DND-41 (cell line): ENCODE results near the gene SLC9A4.
"Not testable (repeated sequence)": the region's sequence is repeated elsewhere in the genome, so short reads cannot be mapped to it uniquely, and the experiment has no call there.

Source experiments
- ATAC-seq: fragments of 200-7000 bp; cut with Tn5 transposase; 3 replicates; pipeline ENCODE4 v1.9.1; 2021; ENCODE audit warnings: low read depth; ENCODE audit not compliant: insufficient read depth
- DNase-seq: peaks from one replicate; pipeline ENCODE4 v3.0.0-alpha.2; 2020
- H2AFZ ChIP-seq: 2 replicates; pipeline ENCODE4 v1.6.0; 2012; ENCODE audit warnings: low read depth, low read length
- H3K27ac ChIP-seq: 2 replicates; pipeline ENCODE4 v1.5.1; 2012; ENCODE audit warnings: low read length, inconsistent platforms
- H3K27me3 ChIP-seq: fragments of 200-600 bp; sonication (generic); 2 replicates; pipeline ENCODE4 v1.6.0; 2012; ENCODE audit warnings: low read length, mild to moderate bottlenecking, inconsistent platforms; ENCODE audit not compliant: insufficient read depth, poor library complexity
- H3K36me3 ChIP-seq: 2 replicates; pipeline ENCODE4 v1.5.1; 2012; ENCODE audit warnings: low read length, inconsistent platforms; ENCODE audit not compliant: insufficient read depth
- H3K4me1 ChIP-seq: 2 replicates; pipeline ENCODE4 v1.5.1; 2012; ENCODE audit warnings: mild to moderate bottlenecking, low read length; ENCODE audit not compliant: insufficient read depth
- H3K4me2 ChIP-seq: 2 replicates; pipeline ENCODE4 v1.6.0; 2012; ENCODE audit warnings: mild to moderate bottlenecking, moderate library complexity, low read length, inconsistent platforms; ENCODE audit not compliant: insufficient read depth
- H3K4me3 ChIP-seq, 2 experiments: fragments of 200-600 bp in 1 of 2; shearing (Covaris generic) in 1 of 2; 2 replicates each; pipeline ENCODE4 v1.5.1; 2012 to 2016; ENCODE audit warnings: inconsistent platforms in 2 of 2, low read length in 2 of 2, mild to moderate bottlenecking in 2 of 2, low read depth in 1 of 2, moderate library complexity in 1 of 2
- H3K79me2 ChIP-seq: 2 replicates; pipeline ENCODE4 v1.6.0; 2012; ENCODE audit warnings: low read length, inconsistent platforms; ENCODE audit not compliant: insufficient read depth
- H3K9ac ChIP-seq: 2 replicates; pipeline ENCODE4 v1.6.0; 2012; ENCODE audit warnings: low read depth, mild to moderate bottlenecking, inconsistent platforms, low read length, moderate library complexity
- H3K9me3 ChIP-seq: 2 replicates; pipeline ENCODE4 v1.5.1; 2012; ENCODE audit warnings: low read length, moderate library complexity, mild to moderate bottlenecking, inconsistent platforms; ENCODE audit not compliant: insufficient read depth, severe bottlenecking
- H4K20me1 ChIP-seq: 2 replicates; pipeline ENCODE4 v1.6.0; 2012; ENCODE audit warnings: low read length; ENCODE audit not compliant: insufficient read depth
- EZH2 ChIP-seq: IDR thresholded peaks from 3 replicates; pipeline ENCODE4 v1.6.1; 2012; ENCODE audit warnings: borderline replicate concordance, low read depth, mild to moderate bottlenecking, moderate library complexity, low read length, inconsistent platforms; ENCODE audit not compliant: severe bottlenecking
- TF ChIP-seq, protein P1 (sequence below): IDR thresholded peaks from 2 replicates; pipeline ENCODE4 v1.5.1; 2012; ENCODE audit warnings: borderline replicate concordance, low read length, moderate library complexity, mild to moderate bottlenecking; ENCODE audit not compliant: poor library complexity, severe bottlenecking; ENCODE audit errors: extremely low read depth

SLC9A4 gene

DNA sequence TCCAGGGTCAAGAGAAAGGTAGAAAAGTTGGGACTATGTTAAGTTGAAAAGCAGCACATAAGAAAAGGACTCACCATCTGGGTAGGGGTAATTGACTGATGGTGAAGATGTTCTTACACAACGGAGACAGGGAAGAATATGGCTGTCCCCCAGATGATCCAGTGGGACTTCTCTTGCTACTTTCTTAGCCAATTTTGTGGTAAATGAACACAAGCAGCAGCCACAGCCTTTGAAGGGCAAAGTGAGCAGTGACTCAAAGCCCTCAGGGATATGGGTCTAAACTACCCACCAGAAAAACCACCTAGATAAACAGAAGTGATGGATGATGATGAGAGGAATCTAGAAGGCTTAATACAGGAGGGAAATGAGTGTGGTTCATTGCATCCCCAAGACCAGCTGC is 80.6 kb downstream of the SLC9A4 start:
- ATAC-seq (no peak), DNase-seq (no peak)
- Histone ChIP-seq H3K4me3 (no peak overlapping the region), H3K4me2 (no peak overlapping the region), H3K27ac (no peak overlapping the region), H3K36me3 (no peaks in the 10 kb centered on the region), H3K27me3 (no peaks in the 10 kb centered on the region), H3K79me2 (no peaks in the 10 kb centered on the region), H3K4me1 (no peaks in the 10 kb centered on the region), H4K20me1 (no peaks in the 10 kb centered on the region), H3K9ac (no peak overlapping the region), H3K9me3 (peaks cover 3% of the 10 kb centered on the region), H2AFZ (no peak overlapping the region)
- TF ChIP-seq, protein P1, sequence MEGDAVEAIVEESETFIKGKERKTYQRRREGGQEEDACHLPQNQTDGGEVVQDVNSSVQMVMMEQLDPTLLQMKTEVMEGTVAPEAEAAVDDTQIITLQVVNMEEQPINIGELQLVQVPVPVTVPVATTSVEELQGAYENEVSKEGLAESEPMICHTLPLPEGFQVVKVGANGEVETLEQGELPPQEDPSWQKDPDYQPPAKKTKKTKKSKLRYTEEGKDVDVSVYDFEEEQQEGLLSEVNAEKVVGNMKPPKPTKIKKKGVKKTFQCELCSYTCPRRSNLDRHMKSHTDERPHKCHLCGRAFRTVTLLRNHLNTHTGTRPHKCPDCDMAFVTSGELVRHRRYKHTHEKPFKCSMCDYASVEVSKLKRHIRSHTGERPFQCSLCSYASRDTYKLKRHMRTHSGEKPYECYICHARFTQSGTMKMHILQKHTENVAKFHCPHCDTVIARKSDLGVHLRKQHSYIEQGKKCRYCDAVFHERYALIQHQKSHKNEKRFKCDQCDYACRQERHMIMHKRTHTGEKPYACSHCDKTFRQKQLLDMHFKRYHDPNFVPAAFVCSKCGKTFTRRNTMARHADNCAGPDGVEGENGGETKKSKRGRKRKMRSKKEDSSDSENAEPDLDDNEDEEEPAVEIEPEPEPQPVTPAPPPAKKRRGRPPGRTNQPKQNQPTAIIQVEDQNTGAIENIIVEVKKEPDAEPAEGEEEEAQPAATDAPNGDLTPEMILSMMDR: no peak
- no peak for TF ChIP-seq EZH2

DNA sequence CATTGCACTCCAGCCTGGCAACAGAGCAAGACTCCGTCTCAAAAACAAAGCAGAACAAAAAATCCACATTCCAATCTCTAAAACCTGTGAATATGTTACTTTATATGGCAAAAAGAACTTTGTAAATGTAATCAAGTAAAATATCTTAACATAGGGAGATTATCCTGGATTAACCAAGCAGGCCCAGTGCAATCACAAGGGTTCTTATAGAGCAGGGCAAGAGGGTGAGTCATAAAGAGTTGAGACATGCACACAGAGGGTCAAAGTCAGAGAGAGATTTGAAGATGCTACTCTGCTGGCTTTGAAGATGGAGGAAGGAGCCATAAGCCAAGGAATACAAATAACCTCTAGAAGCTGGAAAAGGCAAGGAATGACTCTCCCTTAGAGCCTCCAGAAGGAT is 85.4 kb downstream of the SLC9A4 start:
- Histone ChIP-seq H3K79me2 (no peaks in the 10 kb centered on the region), H3K9me3 (no peaks in the 10 kb centered on the region), H3K27me3 (no peaks in the 10 kb centered on the region), H3K36me3 (no peaks in the 10 kb centered on the region), H3K4me2 (no peak overlapping the region), H4K20me1 (no peaks in the 10 kb centered on the region), H3K4me3 (no peak overlapping the region), H3K27ac (no peak overlapping the region), H3K9ac (no peak overlapping the region), H2AFZ (no peak overlapping the region), H3K4me1 (no peaks in the 10 kb centered on the region)
- DNase-seq (no peak), ATAC-seq (no peak)
- TF ChIP-seq, protein P1: no peak
- no peak for TF ChIP-seq EZH2

DNA sequence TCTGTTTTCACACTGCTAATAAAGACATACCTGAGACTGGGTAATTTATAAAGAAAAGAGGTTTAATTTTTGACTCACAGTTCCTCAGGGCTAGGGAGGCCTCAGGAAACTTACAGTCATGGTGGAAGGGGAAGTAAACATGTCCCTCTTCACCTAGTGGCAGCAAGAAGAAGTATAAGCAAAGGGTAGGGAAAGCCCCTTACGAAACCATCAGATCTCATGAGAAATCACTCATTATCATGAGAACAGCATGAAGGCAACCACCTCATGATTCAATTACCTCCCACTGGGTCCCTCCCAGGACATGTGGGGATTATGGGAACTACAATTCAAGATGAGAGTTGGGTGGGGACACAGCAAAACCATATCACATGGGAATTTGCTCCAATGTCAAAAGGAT is 89.5 kb downstream of the SLC9A4 start:
- DNase-seq, H3K9me3 ChIP-seq, H3K4me3 ChIP-seq: not testable (repeated sequence)

DNA sequence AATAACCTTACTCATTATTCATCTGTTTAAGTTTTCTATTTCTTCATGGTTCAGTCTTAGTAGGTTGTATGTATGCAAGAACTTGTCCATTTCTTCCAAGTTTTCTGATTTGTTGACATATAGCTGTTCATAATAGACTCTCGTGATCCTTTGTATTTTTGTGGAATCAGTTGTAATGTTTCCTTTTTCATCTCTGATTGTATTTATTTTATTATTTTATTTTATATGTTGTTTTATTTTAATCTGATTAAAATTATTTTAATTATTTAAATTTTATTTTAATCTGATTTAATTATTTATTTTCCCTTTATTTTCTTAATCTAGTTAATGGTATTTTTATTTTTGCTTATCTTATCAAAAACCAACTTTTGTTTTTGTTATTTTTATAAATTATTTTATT is 102.9 kb downstream of the SLC9A4 start:
- no peak for DNase-seq
- Histone ChIP-seq H3K27me3 (no peaks in the 10 kb centered on the region), H3K4me1 (no peaks in the 10 kb centered on the region), H3K36me3 (no peaks in the 10 kb centered on the region), H3K9me3 (no peaks in the 10 kb centered on the region), H3K27ac (no peak overlapping the region), H3K4me3 (no peak overlapping the region), H3K4me2 (no peak overlapping the region), H3K9ac (no peak overlapping the region), H4K20me1 (no peaks in the 10 kb centered on the region), H2AFZ (no peak overlapping the region), H3K79me2 (no peaks in the 10 kb centered on the region)
- ATAC-seq: no peak
- no peak for TF ChIP-seq EZH2
- TF ChIP-seq, protein P1: no peak

More for the DNA sequence above, 89.5 kb downstream of the SLC9A4 start:
- not testable (repeated sequence) for ATAC-seq, H3K36me3 ChIP-seq, H2AFZ ChIP-seq, H3K79me2 ChIP-seq, H3K9ac ChIP-seq, H4K20me1 ChIP-seq, H3K27ac ChIP-seq, H3K4me2 ChIP-seq, H3K27me3 ChIP-seq, H3K4me1 ChIP-seq
